Measurements from ENCODE around the gene HOXD13.

Gene HOXD13

DNA sequence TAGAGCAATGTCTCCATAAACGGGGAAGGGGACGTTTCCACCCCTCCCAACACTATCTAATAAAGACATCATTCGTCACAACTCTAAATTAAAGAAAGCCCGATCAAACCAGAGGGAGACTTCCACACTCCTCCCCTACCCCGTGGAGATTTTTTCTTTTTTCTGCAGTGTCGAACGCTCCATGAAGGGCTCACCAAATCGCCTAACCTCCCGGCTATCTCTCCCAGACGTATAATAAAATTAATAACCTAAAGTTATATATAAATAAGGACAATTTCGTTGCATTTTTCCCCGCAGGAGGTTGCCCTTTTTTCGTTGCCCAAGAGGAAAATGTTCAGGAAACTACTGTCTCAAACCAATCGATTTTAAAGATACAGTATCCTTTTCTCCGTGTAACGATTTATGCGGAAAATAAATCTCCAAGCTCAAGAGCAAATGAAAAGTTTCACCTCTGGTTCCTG lies 11.1 kb upstream of the HOXD13 start:
- DNase-seq (ENCODE audit: low read depth) = no peak

DNA sequence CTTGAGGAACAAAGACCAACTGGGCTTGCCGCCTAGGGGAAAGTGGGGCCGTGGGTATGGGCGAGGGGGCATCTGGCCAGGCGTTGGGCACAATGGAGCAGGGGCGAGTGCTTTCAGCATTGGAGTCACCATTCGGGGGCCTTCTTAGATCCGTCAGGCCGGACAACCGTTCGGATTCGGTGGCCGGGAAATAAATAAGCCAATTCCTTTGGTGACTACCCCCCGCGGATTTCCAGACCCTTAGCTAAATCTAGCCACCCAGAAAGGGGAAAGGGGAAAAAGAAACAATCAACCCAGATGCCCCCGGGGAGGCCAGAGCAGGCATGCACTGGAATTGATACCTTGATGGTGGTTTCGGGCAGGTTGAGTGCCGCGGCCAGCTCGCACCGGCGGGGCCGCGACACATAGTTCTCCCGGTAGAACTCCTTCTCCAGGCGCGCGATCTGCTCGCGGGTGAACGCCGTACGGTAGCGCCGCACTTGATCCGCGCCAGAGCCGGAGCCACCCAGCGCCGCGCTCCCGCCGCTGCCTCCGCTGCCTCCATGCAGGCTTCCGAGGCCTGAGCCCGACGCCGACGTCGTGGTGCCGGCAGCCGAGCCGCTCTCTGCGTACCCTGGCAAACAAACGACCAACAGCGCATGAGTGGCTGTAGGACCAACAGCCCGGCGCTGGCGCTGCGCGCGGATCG lies 10.5 kb upstream of the HOXD13 start:
- DNase-seq (ENCODE audit: low read depth) = no peak

DNA sequence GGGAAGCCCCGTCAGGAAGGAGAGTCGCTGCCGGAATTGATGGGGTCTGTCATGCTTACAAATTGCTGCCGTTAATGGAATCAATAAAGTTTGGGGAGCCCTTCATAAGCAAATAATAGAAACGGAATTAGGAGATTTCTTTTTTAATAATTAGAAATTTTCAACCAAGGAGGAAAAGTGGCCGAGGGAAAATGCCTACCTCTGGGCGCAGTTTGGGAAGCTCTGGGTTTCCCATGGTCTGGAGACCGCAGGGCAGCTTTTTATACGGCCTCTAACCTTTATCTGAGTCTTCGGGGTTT lies 10.0 kb upstream of the HOXD13 start:
- no peak for DNase-seq (ENCODE audit: low read depth)

DNA sequence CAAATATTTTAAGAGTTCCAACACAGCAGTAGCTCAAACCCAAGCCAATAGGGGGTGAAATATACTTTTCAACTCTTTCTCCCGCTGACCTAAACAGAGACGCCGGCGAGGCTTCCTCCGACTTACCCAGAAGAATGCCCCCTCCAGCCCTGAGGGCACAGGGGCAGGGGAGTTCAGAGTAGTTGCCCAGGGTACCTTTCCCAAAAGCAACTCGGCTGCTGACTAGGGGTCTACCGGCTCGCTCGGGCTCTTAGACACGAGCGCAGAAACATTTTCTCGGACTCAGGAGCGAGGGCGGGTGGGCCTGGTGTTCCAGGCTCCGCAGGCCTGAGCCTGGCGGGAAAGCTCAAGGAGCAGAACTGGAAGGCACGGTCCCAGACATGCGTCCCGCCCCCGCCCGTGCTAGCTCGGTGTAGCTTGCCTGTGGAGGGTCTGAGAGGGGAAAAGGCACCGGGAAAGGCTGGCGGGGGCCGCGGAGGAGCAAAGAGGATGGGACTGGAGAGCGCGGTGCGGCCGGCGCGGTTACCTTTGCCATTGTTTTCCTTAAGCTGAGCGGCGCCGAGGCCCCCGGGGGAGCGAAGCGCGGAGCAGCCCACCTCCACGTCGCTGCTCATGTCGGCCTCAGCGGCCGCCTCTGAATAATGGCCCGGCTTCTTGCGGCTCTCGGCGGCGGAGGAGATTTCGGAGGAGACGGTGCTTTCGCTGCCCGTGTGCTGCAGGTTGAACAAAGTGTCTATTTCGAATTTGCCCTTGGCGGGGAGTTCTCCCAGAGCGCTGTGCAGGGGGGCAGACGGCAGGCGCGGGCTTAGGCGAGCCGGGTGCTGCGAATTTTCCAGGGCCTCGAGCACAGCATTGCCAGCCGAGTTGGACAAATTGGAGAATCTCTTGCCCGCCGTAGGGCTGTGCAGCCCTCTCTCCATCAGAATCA lies 9.4 kb upstream of the HOXD13 start:
- no peak for DNase-seq (ENCODE audit: low read depth)

DNA sequence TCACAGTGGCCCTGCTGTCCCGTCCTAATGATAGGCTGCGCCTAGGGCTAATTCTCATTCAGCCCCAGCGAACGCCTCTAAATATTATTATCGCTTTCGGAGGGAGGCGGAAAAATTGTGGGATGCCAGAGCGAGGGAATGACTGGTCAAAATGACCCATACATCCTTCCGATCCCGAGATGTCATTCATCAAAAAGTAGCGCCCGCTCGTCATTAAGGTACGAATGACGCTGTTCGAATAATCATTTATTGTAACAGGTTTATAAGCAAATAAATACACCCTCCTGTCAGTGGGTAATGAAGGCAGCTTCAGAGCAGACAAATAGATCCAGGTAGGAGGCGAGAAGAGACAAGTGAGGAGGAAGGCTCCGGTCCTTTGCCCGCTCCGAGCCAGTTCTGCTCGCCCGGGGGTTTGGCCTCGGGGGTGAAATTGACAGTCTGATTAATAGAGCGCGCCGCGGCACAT lies 8.7 kb upstream of the HOXD13 start, which contains the start of gene EVX2:
TSS of gene EVX2 (minus strand) at position 167 of the 466 bp plus-strand sequence. CDS start 186 bp downstream, outside the sequence.
- DNase-seq (ENCODE audit: low read depth) = no peak

DNA sequence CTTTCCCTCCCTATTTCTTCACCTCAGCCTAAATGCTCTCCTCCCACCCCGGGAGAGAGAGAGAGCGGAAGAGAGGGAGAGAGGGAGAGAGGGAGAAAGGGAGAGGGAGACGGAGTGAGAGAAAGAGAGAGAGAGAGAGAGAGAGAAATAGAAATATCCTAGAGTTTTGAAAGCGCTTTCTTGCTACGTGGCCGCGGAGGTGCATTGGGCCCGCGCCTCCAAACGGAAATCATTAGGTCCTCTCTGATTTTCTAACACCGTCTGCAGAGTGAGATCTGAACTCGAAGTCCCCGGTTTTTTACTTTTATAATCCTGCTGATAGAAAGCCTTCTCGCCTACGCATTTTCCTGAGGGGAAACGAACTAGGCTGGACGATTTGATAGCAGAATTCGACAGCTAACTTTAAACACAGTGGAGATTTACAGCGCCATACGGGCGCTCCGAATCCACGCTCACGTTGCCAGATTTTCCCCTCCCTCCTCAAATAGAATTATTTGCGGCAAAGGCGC lies 7.9 kb upstream of the HOXD13 start:
- DNase-seq (ENCODE audit: low read depth) = no peak

DNA sequence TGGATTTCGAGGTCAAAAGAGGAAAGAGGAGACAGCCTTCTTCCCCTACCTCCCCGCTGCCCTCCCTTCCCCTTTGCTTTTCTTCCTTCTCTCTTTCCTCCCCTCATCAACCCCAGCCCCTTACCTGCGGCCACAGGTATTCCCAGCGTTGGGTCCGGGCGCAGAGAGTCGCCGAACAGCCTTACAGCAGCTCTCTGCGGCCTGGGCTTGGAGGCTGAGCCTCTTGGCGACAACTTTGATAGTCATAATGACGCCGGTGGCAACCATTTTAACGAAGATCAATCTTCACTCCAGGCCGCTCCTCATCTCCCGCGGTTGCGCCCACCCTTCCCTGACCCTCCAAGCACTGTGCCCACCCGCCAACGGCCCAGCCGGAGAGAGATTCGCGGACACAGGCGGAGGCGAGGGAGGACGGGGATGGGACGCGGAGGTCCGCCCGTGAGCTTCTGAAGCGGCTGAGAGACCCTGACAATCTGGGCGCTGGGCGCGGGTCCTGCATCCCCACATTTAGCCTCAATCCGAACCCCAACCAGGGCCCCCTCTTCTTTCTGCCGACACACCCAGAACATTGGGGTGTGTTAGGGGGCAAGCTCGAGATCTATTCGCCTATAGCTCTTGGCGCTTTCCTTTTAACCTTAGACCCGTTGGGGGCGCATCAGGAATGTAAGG lies 7.3 kb upstream of the HOXD13 start:
- DNase-seq (ENCODE audit: low read depth) = no peak

DNA sequence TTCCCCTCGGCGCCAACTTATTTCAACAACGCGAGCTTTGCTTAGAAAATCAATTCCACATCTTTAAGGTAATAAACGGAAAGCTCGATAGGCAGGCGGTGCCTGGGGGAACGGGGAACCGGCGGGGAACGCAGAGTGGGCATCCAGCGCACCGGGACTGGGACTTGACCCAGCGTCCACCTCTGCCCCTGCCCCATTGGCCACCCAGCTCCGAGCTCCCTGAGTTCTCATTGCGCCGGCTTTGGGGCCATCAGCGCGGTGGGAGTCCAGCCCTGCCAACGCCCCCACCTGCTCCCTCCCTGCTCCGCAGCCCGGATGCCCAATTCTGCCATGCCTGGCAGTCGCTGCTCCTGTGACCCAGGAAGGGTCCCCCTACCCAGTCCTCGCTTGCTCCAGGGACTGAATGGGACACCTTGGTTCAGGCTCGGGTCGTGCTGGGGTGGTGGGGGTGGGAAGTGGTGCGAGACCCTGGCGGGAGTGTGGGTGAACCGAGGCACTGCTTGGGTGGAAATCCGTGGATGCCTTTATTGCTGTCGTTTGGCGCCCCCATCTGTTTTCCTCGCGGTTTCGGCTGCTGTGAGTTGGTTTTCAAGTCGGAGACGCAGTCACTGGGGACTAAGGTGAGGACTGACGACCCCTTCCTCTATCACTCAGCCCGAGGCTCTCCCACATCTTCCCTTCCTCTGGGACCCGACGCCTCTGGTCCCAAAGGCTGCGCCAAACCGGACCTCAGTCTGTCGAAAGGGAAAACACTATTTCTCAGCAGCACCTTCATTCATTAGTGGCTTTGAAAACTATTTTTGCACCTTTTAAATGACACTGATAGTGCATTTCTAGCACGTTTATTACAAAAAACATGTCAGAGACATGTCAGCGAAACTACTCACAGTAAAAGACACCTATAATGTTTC lies 6.4 kb upstream of the HOXD13 start:
- no peak for DNase-seq (ENCODE audit: low read depth)

DNA sequence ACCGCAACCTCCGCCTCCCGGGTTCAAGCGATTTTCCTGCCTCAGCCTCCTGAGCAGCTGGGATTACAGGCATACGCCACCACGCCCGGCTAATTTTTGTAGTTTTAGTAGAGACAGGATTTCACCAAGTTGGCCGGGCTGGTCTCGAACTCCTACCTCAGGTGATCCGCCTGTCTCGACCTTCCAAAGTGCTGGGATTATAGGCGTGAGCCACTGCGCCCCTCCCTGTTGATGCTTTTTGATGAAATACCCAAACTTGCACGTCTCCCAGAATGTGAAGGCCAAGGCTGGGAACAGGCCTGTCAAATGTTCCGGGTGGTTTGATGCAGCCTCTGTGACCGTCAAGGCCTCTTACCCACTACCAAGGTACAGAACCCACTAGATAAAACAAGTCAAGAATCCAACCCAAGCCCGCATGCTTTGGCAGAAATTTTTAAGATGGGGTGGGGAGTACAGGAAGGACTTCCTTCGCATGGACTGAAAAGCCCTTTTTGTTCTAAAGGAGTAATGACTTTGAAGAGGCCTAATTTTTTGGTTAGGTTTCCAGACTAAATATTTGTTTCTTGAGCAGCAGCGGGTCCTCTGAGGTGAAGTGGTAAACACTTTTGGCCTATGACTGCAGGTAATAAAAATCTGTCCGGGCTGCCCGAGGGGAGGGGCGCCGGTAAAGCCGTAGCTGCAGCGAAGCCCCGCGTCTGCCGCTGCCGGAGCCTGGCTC lies 5.0 kb upstream of the HOXD13 start:
- no peak for DNase-seq (ENCODE audit: low read depth)

DNA sequence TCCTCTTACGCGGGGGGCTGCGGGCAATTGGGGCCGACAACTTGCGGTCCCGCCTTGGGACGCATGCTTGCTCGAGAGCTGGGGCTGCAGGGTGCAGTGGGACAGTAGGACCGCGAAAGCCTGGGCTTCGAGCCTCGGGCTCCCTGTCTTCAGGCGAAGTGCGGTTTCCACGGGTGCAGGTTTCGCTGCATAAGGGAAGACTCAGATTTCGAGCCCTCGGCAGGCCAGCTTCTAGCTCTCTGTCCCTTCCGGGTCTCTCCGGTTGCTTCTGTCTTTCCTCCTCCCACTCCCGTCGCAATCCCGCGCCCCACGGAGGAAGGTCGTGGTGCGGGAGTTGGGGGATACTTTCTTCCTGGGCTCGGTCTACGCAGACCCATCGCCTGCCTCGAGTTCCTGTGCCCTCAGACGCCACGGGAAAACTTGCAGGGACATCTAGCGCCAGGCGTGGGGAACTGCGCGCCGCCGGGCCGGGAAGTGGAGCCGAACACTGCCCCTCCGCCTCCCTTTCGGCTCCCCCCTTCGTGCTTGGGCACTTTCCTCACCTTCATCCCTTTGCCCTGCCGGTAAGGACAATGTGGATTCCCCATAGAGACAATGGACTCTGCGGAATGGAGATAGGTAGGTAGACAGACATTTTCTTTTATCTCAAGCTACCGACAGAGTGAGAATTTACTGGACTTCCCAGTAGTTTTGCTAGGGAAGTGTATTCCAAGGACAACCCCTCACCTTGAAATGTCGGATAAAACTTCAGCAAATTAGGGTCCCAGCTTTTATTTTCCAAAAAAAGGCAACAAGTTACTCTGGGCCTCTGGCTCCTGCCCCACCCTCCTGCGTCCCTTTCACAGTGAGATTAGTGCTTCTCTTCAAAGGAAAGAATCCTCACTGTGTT lies 4.2 kb upstream of the HOXD13 start:
- DNase-seq (ENCODE audit: low read depth) = no peak

DNA sequence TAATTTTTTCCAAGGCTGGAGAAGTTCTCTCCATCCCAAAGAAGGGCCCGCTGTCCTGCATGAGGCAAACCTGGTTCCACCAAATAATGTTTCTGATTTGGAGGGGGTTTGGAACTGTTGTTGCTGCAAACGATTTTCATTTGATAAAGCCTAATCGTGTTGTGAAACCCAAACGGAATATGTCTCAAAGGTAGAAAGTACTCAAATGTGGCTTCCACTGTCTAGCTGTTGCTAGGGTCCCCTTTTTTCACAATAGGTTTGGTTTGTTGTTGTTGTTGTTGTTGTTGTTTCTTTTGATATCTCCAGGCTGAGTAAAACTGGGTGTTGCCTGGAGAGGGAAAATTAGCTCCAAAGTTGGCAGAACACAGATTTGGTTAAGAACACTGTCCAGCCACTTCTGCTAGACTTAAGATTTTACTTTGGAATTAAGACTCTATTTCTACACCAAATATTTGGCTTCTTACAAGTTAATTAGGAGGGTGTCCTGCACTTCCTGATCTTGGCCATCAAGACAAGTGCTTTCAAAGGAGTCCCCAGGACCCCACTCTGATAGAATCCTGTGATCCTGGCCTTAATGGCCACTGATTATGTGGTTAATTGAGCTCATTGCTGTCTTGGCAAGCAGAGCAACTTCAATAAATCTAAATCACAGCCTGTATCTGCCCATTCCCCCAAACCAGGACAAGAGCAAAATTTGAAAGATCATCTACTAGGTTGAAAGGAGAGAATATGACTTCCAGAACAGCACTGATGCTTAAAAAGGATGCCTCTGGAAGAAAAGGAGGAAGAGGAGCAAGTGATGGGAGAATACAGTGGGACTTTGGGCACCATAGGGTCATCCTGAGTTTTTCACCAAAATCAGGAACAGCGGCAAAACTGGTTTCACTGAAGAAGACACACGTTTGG lies 3.3 kb upstream of the HOXD13 start:
- no peak for DNase-seq (ENCODE audit: low read depth)

DNA sequence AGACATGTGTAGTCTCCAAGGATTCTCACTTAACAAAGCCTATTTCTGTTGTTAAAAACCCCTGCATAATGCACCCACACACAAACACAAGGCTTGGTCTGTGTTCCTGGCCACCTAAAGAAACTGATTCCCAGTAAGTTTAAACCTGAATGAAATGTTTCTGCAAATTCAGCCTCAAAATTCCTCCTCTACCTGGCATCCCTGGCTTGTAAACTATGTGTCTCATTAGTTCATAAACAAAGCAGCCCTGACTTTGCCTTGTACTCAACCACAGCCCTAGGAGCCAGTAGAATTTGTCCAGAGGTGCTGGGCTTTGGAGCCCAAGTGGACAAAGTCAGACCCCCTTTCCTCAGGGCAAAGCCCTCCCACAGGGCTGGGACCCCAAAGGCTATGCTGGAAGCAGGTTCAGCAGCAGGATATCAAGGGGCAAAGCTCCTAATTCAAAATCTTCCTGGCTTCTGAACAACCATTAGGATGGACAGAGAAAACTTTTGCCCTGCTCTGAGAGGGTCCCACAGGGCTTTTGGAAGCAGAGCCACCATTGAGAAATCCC lies 2.6 kb upstream of the HOXD13 start:
- no peak for DNase-seq (ENCODE audit: low read depth)

DNA sequence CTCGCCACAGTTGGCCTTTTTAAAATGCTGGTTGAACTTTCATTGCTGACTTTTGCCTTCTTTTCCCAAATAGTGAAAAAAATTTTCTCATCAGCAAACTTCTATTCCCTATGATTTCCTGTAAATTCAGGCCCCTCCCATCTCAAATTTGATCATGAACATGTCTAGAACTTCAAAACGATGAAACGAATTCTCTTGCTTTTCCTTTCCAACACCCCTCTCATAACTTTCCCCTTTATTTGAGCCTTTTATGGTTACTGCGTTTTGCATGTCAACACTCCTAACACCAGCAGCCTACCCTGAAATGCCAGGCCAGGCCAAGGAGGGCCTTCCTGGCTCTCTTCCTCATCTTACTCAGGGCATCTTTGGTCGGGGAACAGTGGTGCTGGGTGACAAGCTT lies 1.7 kb upstream of the HOXD13 start:
- DNase-seq (ENCODE audit: low read depth) = no peak

DNA sequence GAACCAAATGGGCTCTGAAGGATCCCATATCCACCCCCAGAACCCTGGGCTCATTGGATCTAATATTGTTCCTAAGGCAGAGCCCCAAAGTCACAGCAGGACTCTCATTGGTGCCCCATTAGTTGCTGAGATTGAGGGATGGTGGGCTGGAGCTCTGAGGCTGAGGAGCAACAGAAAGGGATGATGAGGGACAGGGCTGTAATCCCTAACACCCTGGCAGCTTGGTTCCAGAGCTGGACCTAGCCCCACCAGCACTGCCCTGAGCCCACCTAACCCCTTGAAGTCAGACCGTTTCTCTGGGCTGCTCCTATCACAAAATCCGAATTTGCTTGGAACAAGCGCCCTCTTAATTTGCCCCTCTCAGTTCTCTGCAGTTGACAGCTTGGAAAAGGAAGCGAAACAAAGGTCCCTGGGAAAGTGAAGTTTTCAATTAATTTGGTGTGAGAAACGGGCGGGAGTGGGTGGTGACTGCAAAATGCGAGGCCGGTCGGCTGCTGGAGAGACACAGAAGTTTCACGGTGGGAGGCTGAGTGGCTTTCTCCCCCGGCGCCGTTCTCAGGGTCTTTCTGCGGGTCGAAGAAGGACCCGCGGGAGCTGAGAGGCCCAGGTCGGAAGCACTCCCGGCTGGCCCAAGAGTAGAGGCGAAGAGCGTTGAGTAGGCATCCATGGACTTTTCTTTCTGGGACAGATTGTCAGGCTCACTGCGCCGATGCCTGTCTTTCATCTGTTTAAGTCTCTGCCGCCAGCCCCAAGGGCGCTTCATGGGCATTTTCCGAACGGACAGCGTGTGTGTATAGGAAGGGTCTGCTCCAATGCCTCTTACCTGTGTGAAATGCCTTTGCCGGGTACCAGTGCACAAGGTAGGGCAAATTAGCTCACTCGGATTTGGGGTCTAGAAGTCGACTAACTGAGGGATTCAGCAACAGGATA lies 927 bp upstream of the HOXD13 start:
- DNase-seq (ENCODE audit: low read depth) = no peak

DNA sequence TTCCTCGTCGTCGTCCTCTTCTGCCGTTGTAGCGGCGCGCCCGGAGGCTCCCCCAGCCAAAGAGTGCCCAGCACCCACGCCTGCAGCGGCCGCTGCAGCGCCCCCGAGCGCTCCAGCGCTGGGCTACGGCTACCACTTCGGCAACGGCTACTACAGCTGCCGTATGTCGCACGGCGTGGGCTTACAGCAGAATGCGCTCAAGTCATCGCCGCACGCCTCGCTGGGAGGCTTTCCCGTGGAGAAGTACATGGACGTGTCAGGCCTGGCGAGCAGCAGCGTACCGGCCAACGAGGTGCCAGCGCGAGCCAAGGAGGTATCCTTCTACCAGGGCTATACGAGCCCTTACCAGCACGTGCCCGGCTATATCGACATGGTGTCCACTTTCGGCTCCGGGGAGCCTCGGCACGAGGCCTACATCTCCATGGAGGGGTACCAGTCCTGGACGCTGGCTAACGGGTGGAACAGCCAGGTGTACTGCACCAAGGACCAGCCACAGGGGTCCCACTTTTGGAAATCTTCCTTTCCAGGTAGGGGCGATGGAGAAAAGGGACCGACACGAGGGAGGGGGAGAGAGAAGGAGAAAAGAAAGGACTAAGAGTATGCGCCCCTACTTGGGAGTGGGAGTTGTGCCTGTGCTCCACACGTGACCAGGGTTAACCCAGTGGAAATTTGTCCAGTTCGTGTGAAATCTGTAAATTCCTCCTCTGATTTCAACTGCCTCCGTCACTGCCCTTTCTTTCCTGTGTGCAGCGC lies 800 bp downstream of the HOXD13 start:
- DNase-seq (ENCODE audit: low read depth) = no peak

DNA sequence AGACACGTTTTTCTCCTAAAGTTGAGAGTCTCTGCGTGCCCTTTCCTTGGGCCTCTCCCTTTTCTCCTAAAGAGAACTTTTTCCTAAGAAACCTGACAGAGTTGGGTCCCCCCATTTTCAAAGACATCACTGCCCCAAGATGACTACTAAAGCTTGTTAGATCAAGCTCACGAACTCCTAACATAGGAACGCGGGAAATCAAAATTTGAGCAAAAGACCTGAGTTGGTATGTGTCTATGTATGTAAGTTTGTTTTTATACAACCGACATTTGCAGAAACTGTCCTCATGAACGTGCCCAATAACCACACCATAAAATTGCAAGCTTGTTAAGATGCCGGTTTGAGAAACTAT lies 1.4 kb downstream of the HOXD13 start:
- DNase-seq (ENCODE audit: low read depth) = no peak

DNA sequence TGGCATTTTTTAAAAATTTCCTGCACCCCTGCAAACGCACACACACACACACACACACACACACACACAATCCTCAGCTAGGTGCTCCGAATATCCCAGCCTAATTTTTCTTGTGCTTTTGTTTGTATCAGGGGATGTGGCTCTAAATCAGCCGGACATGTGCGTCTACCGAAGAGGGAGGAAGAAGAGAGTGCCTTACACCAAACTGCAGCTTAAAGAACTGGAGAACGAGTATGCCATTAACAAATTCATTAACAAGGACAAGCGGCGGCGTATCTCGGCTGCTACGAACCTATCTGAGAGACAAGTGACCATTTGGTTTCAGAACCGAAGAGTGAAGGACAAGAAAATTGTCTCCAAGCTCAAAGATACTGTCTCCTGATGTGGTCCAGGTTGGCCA lies 1.8 kb downstream of the HOXD13 start:
- no peak for DNase-seq (ENCODE audit: low read depth)
